H1 (cell line): ENCODE results near the gene MARK3. TPM values are rescaled to one million over a fixed set of nuclear protein-coding genes. Genes with fewer than 3 reads are reported as not detected.

ENCODE experiments used
- CTCF ChIA-PET: fragments of 300-600 bp; sonication (Branson Sonifier 250); formaldehyde crosslinking; loops from one replicate; lab custom pipeline; 2021; ENCODE audit not compliant: partially characterized antibody; lab: Charles Lee
- POLR2A ChIA-PET: fragments of 300-600 bp; sonication (Branson Sonifier 250); formaldehyde crosslinking; loops from one replicate; lab custom pipeline; 2021; ENCODE audit warnings: inconsistent platforms; ENCODE audit not compliant: partially characterized antibody; lab: Charles Lee
- DNase-seq, 2 experiments: peaks; one replicate each; pipeline versions ENCODE4 v3.0.0 to v3.0.0-alpha.2; 2010 to 2022; ENCODE audit warnings: low spot score in 2 of 2, low read depth in 1 of 2, mixed read lengths in 1 of 2
- FAIRE-seq: peaks from 2 replicates; lab custom pipeline; 2011; peaks lifted over from hg19 to GRCh38; lab: Jason Lieb, UNC
- H2AFZ ChIP-seq: 2 replicates; pipeline ENCODE4 v1.8.1; 2012; ENCODE audit warnings: low read length, inconsistent platforms
- H2AK5ac ChIP-seq: 2 replicates; pipeline ENCODE4 v1.6.1; 2013; ENCODE audit warnings: low read depth, low read length
- H2BK120ac ChIP-seq: replicated peaks from 2 replicates; pipeline ENCODE3; 2013; ENCODE audit warnings: low read depth, low read length, inconsistent platforms
- H2BK12ac ChIP-seq: 2 replicates; pipeline ENCODE4 v1.6.1; 2013; ENCODE audit warnings: low read depth, low read length
- H2BK15ac ChIP-seq: 2 replicates; pipeline ENCODE4 v1.6.1; 2013; ENCODE audit warnings: low read length
- H2BK20ac ChIP-seq: 2 replicates; pipeline ENCODE4 v1.6.1; 2013; ENCODE audit warnings: low read length
- H2BK5ac ChIP-seq: 2 replicates; pipeline ENCODE4 v1.6.1; 2013; ENCODE audit warnings: low read depth, low read length
- H3K14ac ChIP-seq: 2 replicates; pipeline ENCODE4 v1.6.1; 2013; ENCODE audit warnings: inconsistent platforms; ENCODE audit not compliant: insufficient read length
- H3K18ac ChIP-seq: 2 replicates; pipeline ENCODE4 v1.6.1; 2013; ENCODE audit warnings: low read length; ENCODE audit errors: extremely low read depth
- H3K23ac ChIP-seq: 2 replicates; pipeline ENCODE4 v1.6.1; 2013; ENCODE audit warnings: inconsistent platforms; ENCODE audit not compliant: insufficient read length
- H3K23me2 ChIP-seq: 2 replicates; pipeline ENCODE4 v1.6.1; 2013; ENCODE audit warnings: low read depth, low read length
- H3K27ac ChIP-seq: 2 replicates; pipeline ENCODE4 v1.6.1; 2011; ENCODE audit warnings: low read depth, low read length, inconsistent platforms
- H3K27me3 ChIP-seq, 4 experiments: replicated peaks in 1 of 4; 1 replicate in 1 of 4; 2 replicates in 3 of 4; pipeline versions ENCODE4 v1.6.1 to v1.8.1; 2011 to 2013; ENCODE audit warnings: low read length in 3 of 4, mild to moderate bottlenecking in 3 of 4, inconsistent platforms in 2 of 4, mixed read lengths in 2 of 4, moderate library complexity in 1 of 4; ENCODE audit not compliant: control insufficient read depth in 3 of 4, insufficient read depth in 3 of 4; ENCODE audit errors: extremely low read depth in 1 of 4
- H3K36me3 ChIP-seq, 4 experiments: 2 replicates each; pipeline versions ENCODE4 v1.6.1 to v1.8.1; 2011 to 2013; ENCODE audit warnings: mild to moderate bottlenecking in 4 of 4, low read length in 3 of 4, moderate library complexity in 2 of 4, control low read depth in 1 of 4, inconsistent platforms in 1 of 4; ENCODE audit not compliant: insufficient read depth in 4 of 4, control insufficient read depth in 2 of 4
- H3K4ac ChIP-seq: replicated peaks from 2 replicates; pipeline ENCODE3; 2013; ENCODE audit warnings: low read length, low read depth, mixed read lengths, inconsistent platforms; ENCODE audit not compliant: insufficient read length
- H3K4me1 ChIP-seq, 4 experiments: replicated peaks in 1 of 4; 1 replicate in 1 of 4; 2 replicates in 3 of 4; pipeline versions ENCODE4 v1.6.1 to v1.8.1; 2011 to 2013; ENCODE audit warnings: low read length in 3 of 4, inconsistent platforms in 2 of 4, mixed read lengths in 1 of 4; ENCODE audit not compliant: insufficient read depth in 4 of 4, control insufficient read depth in 3 of 4
- H3K4me2 ChIP-seq, 2 experiments: 2 replicates each; pipeline versions ENCODE4 v1.6.1 to v1.8.1; 2011 to 2013; ENCODE audit warnings: low read depth in 2 of 2, low read length in 2 of 2, control low read depth in 1 of 2, inconsistent platforms in 1 of 2, mild to moderate bottlenecking in 1 of 2; ENCODE audit not compliant: insufficient read depth in 1 of 2
- H3K4me3 ChIP-seq, 4 experiments: fragments of 200-600, 300-600 bp in 1 of 4; sonication (generic), shearing (Covaris generic), sonication (Bioruptor Twin) in 1 of 4; 2 replicates each; pipeline versions ENCODE4 v1.5.1 to v1.8.1; 2011 to 2016; ENCODE audit warnings: low read length in 4 of 4, low read depth in 3 of 4, control low read depth in 2 of 4, inconsistent platforms in 2 of 4, mild to moderate bottlenecking in 2 of 4, mixed read lengths in 1 of 4, moderate library complexity in 1 of 4; ENCODE audit not compliant: insufficient read depth in 2 of 4; ENCODE audit errors: extremely low read depth in 1 of 4
- H3K56ac ChIP-seq: replicated peaks from 2 replicates; pipeline ENCODE3; 2013; ENCODE audit warnings: low read depth, mild to moderate bottlenecking, mixed read lengths, low read length, inconsistent platforms; ENCODE audit not compliant: insufficient read length
- H3K79me1 ChIP-seq: 2 replicates; pipeline ENCODE4 v1.6.1; 2013; ENCODE audit warnings: low read depth, low read length, control low read depth
- H3K79me2 ChIP-seq, 2 experiments: 2 replicates each; pipeline versions ENCODE4 v1.6.1 to v1.8.1; 2012 to 2013; ENCODE audit warnings: low read length in 2 of 2, mild to moderate bottlenecking in 2 of 2, inconsistent platforms in 1 of 2; ENCODE audit not compliant: insufficient read depth in 2 of 2, control insufficient read depth in 1 of 2
- H3K9ac ChIP-seq, 4 experiments: replicated peaks in 1 of 4; 1 replicate in 1 of 4; 2 replicates in 3 of 4; pipeline versions ENCODE4 v1.6.1 to v1.8.1; 2011 to 2013; ENCODE audit warnings: low read depth in 3 of 4, low read length in 3 of 4, control low read depth in 2 of 4, mild to moderate bottlenecking in 2 of 4, moderate library complexity in 2 of 4, inconsistent platforms in 1 of 4; ENCODE audit errors: extremely low read depth in 1 of 4
- H3K9me3 ChIP-seq, 2 experiments: 2 replicates each; pipeline versions ENCODE4 v1.6.1 to v1.8.1; 2012 to 2013; ENCODE audit warnings: mild to moderate bottlenecking in 2 of 2, moderate library complexity in 2 of 2, control low read depth in 1 of 2, inconsistent platforms in 1 of 2, low read depth in 1 of 2, low read length in 1 of 2, mixed read lengths in 1 of 2; ENCODE audit not compliant: insufficient read depth in 2 of 2
- H4K20me1 ChIP-seq, 2 experiments: replicated peaks in 1 of 2; 2 replicates each; pipeline versions ENCODE3 to v1.8.1; 2011 to 2013; ENCODE audit warnings: inconsistent platforms in 2 of 2, low read length in 2 of 2, mild to moderate bottlenecking in 1 of 2; ENCODE audit not compliant: insufficient read depth in 2 of 2, control insufficient read depth in 1 of 2
- H4K5ac ChIP-seq: 2 replicates; pipeline ENCODE4 v1.6.1; 2013; ENCODE audit warnings: low read length, low read depth, mixed read lengths, inconsistent platforms; ENCODE audit not compliant: insufficient read length
- H4K8ac ChIP-seq: 2 replicates; pipeline ENCODE4 v1.8.0; 2013; ENCODE audit warnings: mild to moderate bottlenecking, moderate library complexity, low read length, inconsistent platforms; ENCODE audit not compliant: insufficient read depth; ENCODE audit errors: extremely low read depth
- H4K91ac ChIP-seq: replicated peaks from 2 replicates; pipeline ENCODE3; 2013; ENCODE audit warnings: low read length, mixed read lengths, inconsistent platforms; ENCODE audit not compliant: insufficient read length
- CTBP2 ChIP-seq: IDR thresholded peaks from 2 replicates; pipeline ENCODE4 v1.7.0; 2011; ENCODE audit warnings: borderline replicate concordance, mild to moderate bottlenecking, moderate library complexity, mixed read lengths, low read length; ENCODE audit not compliant: insufficient read depth, insufficient read length
- EGR1 ChIP-seq: IDR thresholded peaks from 2 replicates; pipeline ENCODE4 v1.6.1; 2011; ENCODE audit warnings: low read depth, low read length, borderline replicate concordance
- GABPA ChIP-seq: IDR thresholded peaks from 2 replicates; pipeline ENCODE4 v1.6.1; 2011; ENCODE audit warnings: mild to moderate bottlenecking, low read length, moderate library complexity, borderline replicate concordance; ENCODE audit not compliant: insufficient read depth
- HDAC2 ChIP-seq, 2 experiments: fragments of 300-600 bp in 1 of 2; sonication (generic) in 1 of 2; IDR thresholded peaks; 2 replicates each; pipeline ENCODE4 v1.6.1; 2011 to 2012; ENCODE audit warnings: low read depth in 2 of 2, low read length in 2 of 2, mild to moderate bottlenecking in 2 of 2, moderate library complexity in 2 of 2, borderline replicate concordance in 1 of 2, inconsistent platforms in 1 of 2
- JUN ChIP-seq: IDR thresholded peaks from 2 replicates; pipeline ENCODE4 v1.6.1; 2011; ENCODE audit warnings: low read depth, mild to moderate bottlenecking, improper control_type of control experiment, low read length
- KDM5A ChIP-seq: fragments of 200-600 bp; IDR thresholded peaks from 2 replicates; pipeline ENCODE4 v1.7.1; 2012; ENCODE audit warnings: mild to moderate bottlenecking, low read length, inconsistent platforms, mixed read lengths
- POLR2AphosphoS5 ChIP-seq: IDR thresholded peaks from 2 replicates; pipeline ENCODE4 v1.6.1; 2011; ENCODE audit warnings: low read depth, low read length
- WGBS, 2 experiments: shearing (Covaris generic) in 1 of 2; methylation state at CpG; one replicate each; pipeline versions ENCODE4 v1.1.6 to v1.1.7; 2013 to 2015; ENCODE audit warnings: low lambda C conversion rate in 2 of 2, mixed read lengths in 2 of 2, inconsistent platforms in 1 of 2, low coverage in 1 of 2, missing lambda C conversion rate in 1 of 2; ENCODE audit not compliant: insufficient replicate concordance in 2 of 2, insufficient coverage in 1 of 2, insufficient read length in 1 of 2; ENCODE audit errors: extremely low coverage in 1 of 2, missing lambda C conversion rate in 1 of 2; 5-methylcytosine and 5-hydroxymethylcytosine counted together
- polyA plus RNA-seq, 7 experiments: library from polyadenylated mRNA; depleted of rRNA in 3 of 7; stranded (reverse) in 5 of 7; unstranded in 2 of 7; fragments of >200 nt in 5 of 7; fragments of 200-250 nt in 2 of 7; gene quantifications; 1 replicate in 5 of 7; 2 replicates in 1 of 7; 4 replicates in 1 of 7; pipeline versions ENCODE4 v1.2.1 to v1.2.3, GENCODE V29; 2011 to 2013; ENCODE audit warnings: missing spikeins in 2 of 7, mixed read lengths in 2 of 7
- total RNA-seq: library from RNA; stranded (reverse); fragmentation: NEBNext Ultra II Directional; extraction: Animal tissue kit (Norgen Biotek cat#: 25700); gene quantifications from 2 replicates; pipeline ENCODE4 v1.2.1, GENCODE V29; 2021
- TF ChIP-seq, protein P1 (sequence below): IDR thresholded peaks from 2 replicates; pipeline ENCODE4 v1.6.1; 2011; ENCODE audit warnings: low read depth, mild to moderate bottlenecking, low read length; ENCODE audit not compliant: insufficient read depth
- TF ChIP-seq, protein P2 (sequence below): IDR thresholded peaks from 2 replicates; pipeline ENCODE4 v1.6.1; 2012; ENCODE audit warnings: inconsistent platforms

MARK3 gene
- total and polyA plus RNA-seq, 2 of the 8 experiments (the other 6 are each of a cell fraction or from before 2014, with no cell fraction given), result 39.4 to 76.9 TPM

DNA sequence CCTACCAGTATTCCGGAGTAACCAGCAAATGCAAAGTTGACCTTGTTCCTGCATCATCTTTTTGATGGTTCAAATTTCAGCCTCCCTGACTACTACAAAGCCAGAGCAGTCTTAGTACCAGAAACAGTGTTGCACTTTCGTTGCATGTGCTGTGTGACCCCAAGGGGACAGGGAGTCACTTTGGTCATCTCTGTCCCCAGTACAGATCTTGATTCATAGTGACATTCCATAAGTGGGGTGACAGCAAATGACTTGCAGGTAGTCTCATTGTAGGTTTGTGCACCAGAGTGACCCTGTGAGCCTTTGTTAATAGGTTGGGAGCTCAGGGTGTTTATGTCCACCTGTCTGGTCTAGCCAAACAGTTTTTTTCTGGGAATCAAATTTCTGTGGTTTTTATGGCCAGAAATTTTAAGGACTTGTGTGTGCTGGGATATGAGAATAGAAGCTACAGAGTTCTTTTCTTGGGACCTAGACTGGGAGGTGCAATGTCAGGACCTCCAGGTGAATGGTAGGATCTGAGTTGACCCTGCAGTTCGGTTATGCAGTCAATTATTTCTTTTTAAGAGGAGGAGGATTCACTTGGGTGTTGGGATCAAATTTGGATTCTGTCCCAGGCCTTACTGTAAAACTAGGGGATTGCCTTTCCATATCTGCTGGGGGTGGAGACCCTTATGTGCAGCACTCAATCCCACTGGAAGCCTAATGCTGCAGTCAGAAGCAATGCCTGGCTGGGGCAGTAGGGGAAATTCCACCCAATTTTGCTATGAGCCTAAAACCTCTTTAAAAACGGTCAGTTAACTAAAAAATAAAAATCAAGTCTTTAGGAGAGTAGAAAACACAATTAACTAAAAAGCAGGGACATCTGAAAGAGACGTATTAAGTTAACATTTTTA is 41.1 kb upstream of the MARK3 start:
- no peaks in the 10 kb centered on the region for H3K79me2 ChIP-seq
- H4K91ac ChIP-seq, result no peak overlapping the region
- no peak overlapping the region for H2AK5ac ChIP-seq
- 82% methylated on average over 5 of the region's 5 CpGs; no CpG with 5 or more reads in 1 of the 2 experiments for WGBS, 2 experiments
- peaks cover 25 to 60% (median 47%) of the 10 kb centered on the region in 4 experiments for H3K36me3 ChIP-seq
- no peak overlapping the region for H3K56ac ChIP-seq
- H3K4me3 ChIP-seq, result no peak overlapping the region
- no peak for DNase-seq
- H2BK15ac ChIP-seq, result no peak overlapping the region
- H3K27ac ChIP-seq, result no peak overlapping the region
- H3K23me2 ChIP-seq, result no peaks in the 10 kb centered on the region
- FAIRE-seq, result no peak
- H3K4me2 ChIP-seq, result no peak overlapping the region
- H4K20me1 ChIP-seq, result peaks cover 9% of the 10 kb centered on the region in 2 experiments
- H3K14ac ChIP-seq, result no peak overlapping the region
- H3K23ac ChIP-seq, result no peak overlapping the region
- H2BK20ac ChIP-seq, result no peak overlapping the region
- no peak overlapping the region for H4K8ac ChIP-seq
- H3K18ac ChIP-seq, result no peak overlapping the region
- H3K4ac ChIP-seq, result no peak overlapping the region
- no peak overlapping the region for H3K9ac ChIP-seq
- H2BK12ac ChIP-seq, result no peak overlapping the region
- H2BK120ac ChIP-seq, result no peak overlapping the region
- H4K5ac ChIP-seq, result no peak overlapping the region
- ChIA-PET CTCF (interaction anchor here (0.8 to 3.9 kb wide), 7 partner anchors 11 to 239 kb away, joined by 3 to 35 read pairs (median 3); partner anchors contain the start of gene MARK3), POLR2A (interaction anchor here (0.6 to 16.0 kb wide), 26 partner anchors 8 to 354 kb away, joined by 3 to 247 read pairs (median 4); partner anchors contain the start of genes EIF5, MARK3 and TRMT61A)
- no peak overlapping the region for H2AFZ ChIP-seq
- H3K9me3 ChIP-seq, result no peaks in the 10 kb centered on the region
- H2BK5ac ChIP-seq, result no peak overlapping the region
- no peaks in the 10 kb centered on the region for H3K27me3 ChIP-seq
- no peaks in the 10 kb centered on the region for H3K79me1 ChIP-seq
- peaks cover 0 to 3% (median 0%) of the 10 kb centered on the region in 4 experiments; a peak in 6 of 7 replicates for H3K4me1 ChIP-seq
- TF ChIP-seq JUN (no peak), GABPA (no peak), HDAC2 (IDR thresholded peaks at IDR 0.05; ENCODE audit: borderline replicate concordance in 1 of 2, low read depth in 2 of 2, low read length in 2 of 2) (no peak), EGR1 (no peak), KDM5A (no peak), CTBP2 (no peak), POLR2AphosphoS5 (peak; percentile 55; the same call in 1 of the 2 replicates)
- TF ChIP-seq, protein P1, sequence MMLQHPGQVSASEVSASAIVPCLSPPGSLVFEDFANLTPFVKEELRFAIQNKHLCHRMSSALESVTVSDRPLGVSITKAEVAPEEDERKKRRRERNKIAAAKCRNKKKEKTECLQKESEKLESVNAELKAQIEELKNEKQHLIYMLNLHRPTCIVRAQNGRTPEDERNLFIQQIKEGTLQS, result no peak
- TF ChIP-seq, protein P2, sequence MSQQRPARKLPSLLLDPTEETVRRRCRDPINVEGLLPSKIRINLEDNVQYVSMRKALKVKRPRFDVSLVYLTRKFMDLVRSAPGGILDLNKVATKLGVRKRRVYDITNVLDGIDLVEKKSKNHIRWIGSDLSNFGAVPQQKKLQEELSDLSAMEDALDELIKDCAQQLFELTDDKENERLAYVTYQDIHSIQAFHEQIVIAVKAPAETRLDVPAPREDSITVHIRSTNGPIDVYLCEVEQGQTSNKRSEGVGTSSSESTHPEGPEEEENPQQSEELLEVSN, result no peak
